Spleen (tissue), 7 donors: ENCODE measurements around the gene TGFA.

Experiments
- POLR2A ChIP-seq, 3 donors: fragments of 450-650 bp; IDR thresholded peaks; one replicate each; pipeline ENCODE4 v1.5.1; 2017; ENCODE audit warnings: antibody characterized with exemption in 3 of 3, mild to moderate bottlenecking in 1 of 3
- POLR2AphosphoS5 ChIP-seq, 3 donors: sonication (generic); formaldehyde crosslinking; IDR thresholded peaks; one replicate each; pipeline ENCODE4 v1.5.1; 2017; ENCODE audit warnings: antibody characterized with exemption in 3 of 3
- TF ChIP-seq, protein P1 (sequence below), 11 experiments: fragments of 200-600 bp in 7 of 11; fragments of 450-650 bp in 4 of 11; sonication (generic) in 4 of 11; IDR thresholded peaks in 8 of 11; conservative IDR thresholded peaks in 3 of 11; 1 replicate in 7 of 11; 2 replicates in 4 of 11; pipeline versions ENCODE4 v1.4.0 to v1.8.0; 2016 to 2021; ENCODE audit warnings: antibody characterized with exemption in 11 of 11, inconsistent platforms in 4 of 11, mild to moderate bottlenecking in 1 of 11
- donor health status: DM: no; HTN: no; CAD: no; lungs with moderate emphysema.
- donor health status: DM: no; HTN: no; CAD: no.
- donor health status: DM: no; HTN: no; CAD: no.

DNA sequence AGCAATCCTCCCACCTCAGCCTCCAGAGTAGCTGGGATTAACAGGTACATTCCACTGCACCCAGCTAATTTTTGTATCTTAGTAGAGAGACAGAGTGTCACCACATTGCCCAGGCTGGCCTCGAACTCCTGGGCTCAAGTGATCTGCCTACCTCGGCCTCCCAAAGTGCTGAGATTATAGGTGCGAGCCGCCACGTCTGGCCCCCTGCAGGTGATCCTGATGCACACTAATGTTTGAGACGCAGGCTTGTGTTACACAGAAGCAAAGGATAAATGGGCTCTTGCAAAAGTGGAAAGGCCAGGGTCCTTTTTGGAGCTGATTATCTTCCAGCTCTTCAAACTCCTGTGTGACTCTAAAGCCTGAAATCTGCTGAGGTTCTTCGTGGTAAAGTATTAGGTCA is 84.2 kb downstream of the TGFA start:
- TF ChIP-seq POLR2AphosphoS5 (IDR thresholded peaks at IDR 0.05) (no peak), POLR2A (IDR thresholded peaks at IDR 0.05) (no peak)
- TF ChIP-seq, protein P1, sequence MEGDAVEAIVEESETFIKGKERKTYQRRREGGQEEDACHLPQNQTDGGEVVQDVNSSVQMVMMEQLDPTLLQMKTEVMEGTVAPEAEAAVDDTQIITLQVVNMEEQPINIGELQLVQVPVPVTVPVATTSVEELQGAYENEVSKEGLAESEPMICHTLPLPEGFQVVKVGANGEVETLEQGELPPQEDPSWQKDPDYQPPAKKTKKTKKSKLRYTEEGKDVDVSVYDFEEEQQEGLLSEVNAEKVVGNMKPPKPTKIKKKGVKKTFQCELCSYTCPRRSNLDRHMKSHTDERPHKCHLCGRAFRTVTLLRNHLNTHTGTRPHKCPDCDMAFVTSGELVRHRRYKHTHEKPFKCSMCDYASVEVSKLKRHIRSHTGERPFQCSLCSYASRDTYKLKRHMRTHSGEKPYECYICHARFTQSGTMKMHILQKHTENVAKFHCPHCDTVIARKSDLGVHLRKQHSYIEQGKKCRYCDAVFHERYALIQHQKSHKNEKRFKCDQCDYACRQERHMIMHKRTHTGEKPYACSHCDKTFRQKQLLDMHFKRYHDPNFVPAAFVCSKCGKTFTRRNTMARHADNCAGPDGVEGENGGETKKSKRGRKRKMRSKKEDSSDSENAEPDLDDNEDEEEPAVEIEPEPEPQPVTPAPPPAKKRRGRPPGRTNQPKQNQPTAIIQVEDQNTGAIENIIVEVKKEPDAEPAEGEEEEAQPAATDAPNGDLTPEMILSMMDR (IDR thresholded peaks at IDR 0.05 in 8 of 11, conservative IDR thresholded peaks at IDR 0.05 in 3 of 11), result no peak
